Stomach (tissue), 9 donors: ENCODE results near the gene IMMT. TPM values are rescaled to one million over a fixed set of nuclear protein-coding genes. Genes with fewer than 3 reads are reported as not detected.

Source experiments
- DNase-seq, 2 donors: peaks; one replicate each; pipeline versions ENCODE4 v3.0.0 to v3.0.0-alpha.2; 2013 to 2019
- H3K27ac ChIP-seq, 5 donors: fragments of 200-600 bp in 4 of 5; sonication (generic) in 4 of 5; one replicate each; pipeline ENCODE4 v1.5.1; 2013 to 2019; ENCODE audit warnings: mild to moderate bottlenecking in 1 of 5, moderate library complexity in 1 of 5
- H3K27me3 ChIP-seq, 3 donors: fragments of 200-600 bp; sonication (generic); one replicate each; pipeline ENCODE4 v1.5.1; 2017 to 2019; ENCODE audit warnings: mixed run types in 1 of 3
- H3K36me3 ChIP-seq, 4 donors: fragments of 200-600 bp; sonication (generic); 1 replicate in 3 of 4; 2 replicates in 1 of 4; pipeline ENCODE4 v1.5.1; 2016 to 2019
- H3K4me1 ChIP-seq, 4 donors: fragments of 200-600 bp; sonication (generic); one replicate each; pipeline ENCODE4 v1.5.1; 2016 to 2019
- H3K4me3 ChIP-seq, 4 donors: fragments of 200-600 bp; sonication (generic) in 3 of 4; one replicate each; pipeline ENCODE4 v1.5.1; 2016 to 2019; ENCODE audit warnings: mild to moderate bottlenecking in 1 of 4
- H3K9me3 ChIP-seq, 4 donors: fragments of 200-600 bp; sonication (generic); one replicate each; pipeline ENCODE4 v1.5.1; 2016 to 2019
- EP300 ChIP-seq: sonication (generic); formaldehyde crosslinking; IDR thresholded peaks from one replicate; pipeline ENCODE4 v1.6.1; 2017; ENCODE audit warnings: antibody characterized with exemption
- POLR2A ChIP-seq, 4 donors: fragments of 450-650 bp; IDR thresholded peaks; one replicate each; pipeline ENCODE4 v1.6.1; 2016; ENCODE audit warnings: antibody characterized with exemption in 4 of 4, control low read depth in 2 of 4, mild to moderate bottlenecking in 1 of 4, moderate library complexity in 1 of 4
- POLR2AphosphoS5 ChIP-seq, 3 donors: sonication (generic); formaldehyde crosslinking; IDR thresholded peaks; one replicate each; pipeline ENCODE4 v1.6.1; 2016; ENCODE audit warnings: antibody characterized with exemption in 3 of 3
- WGBS, 5 donors: extraction: QIAGEN DNeasy Blood & Tissue Kit in 3 of 5; methylation state at CpG; one replicate each; pipeline versions ENCODE4 v1.1.5 to v1.1.7; 2013 to 2018; 5-methylcytosine and 5-hydroxymethylcytosine counted together
- intact Hi-C: fragments of 100-400 bp; cut with DNase I; formaldehyde crosslinking; loops from one replicate; pipeline ENCODE4 v1.15.1; 2023; ENCODE audit warnings: low total_unique reads
- polyA plus RNA-seq, 3 donors: library from polyadenylated mRNA; stranded (reverse); fragments of 200-250 nt; gene quantifications; one replicate each; pipeline ENCODE4 v1.2.3, GENCODE V29; 2013
- total RNA-seq, 5 donors: library from RNA; depleted of rRNA; stranded (reverse); fragments of >200 nt; gene quantifications; one replicate each; pipeline versions ENCODE4 v1.1.0 to v1.2.3, GENCODE V29; 2014 to 2016
- TF ChIP-seq, protein P1 (sequence below), 7 experiments: fragments of 450-650 bp in 4 of 7; fragments of 200-600 bp in 3 of 7; sonication (generic) in 3 of 7; IDR thresholded peaks; one replicate each; pipeline ENCODE4 v1.5.1; 2016 to 2019; ENCODE audit warnings: antibody characterized with exemption in 7 of 7, control low read depth in 2 of 7, mild to moderate bottlenecking in 1 of 7
- donor health status: healthy with polysubstance abuse.
- donor health status: Bipolar disorder and iron deficiency.
- donor health status: healthy.

The IMMT gene
- total and polyA plus RNA-seq, 8 donors: 30.1 to 94.5 (median 42.4) TPM

DNA sequence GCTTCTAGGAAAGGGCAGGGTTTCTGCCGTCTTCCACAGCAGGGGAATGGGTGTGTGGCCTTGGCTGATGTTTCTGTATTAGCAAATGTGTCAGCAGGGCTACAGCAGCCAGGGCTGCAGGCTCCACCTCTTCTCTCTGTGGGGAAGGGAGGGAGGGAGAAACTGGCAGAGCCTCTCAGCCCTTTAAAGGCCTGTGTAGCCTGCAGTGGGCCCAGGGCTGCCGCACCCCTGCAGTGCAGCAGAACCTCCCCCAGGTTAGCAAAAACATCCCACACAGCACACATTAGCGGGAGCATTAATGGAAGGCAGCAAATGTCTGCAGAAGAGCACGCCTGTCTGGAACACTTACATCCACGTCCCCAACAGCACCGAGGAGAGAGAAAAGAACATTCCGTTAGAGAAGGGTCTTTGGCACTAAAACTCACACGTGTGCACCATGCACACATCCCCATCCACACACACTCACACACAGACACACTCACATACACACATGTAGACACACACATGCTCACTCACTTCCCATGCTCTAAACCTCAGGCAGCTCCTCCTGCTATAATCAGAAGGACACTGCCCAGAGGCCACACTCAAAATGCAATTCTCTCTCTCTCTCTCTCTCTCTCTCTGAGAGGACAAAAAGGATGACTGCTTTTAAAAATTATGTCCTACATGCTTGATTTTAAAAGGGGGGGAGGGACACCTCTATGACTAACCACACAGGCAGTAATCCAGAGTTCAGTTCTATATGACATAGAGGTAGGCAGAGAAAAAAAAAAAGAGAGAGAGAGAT, 28.1 kb upstream of the IMMT start:
- H3K9me3 ChIP-seq: no peaks in the 10 kb centered on the region
- intact Hi-C loops: no loop called here
- no peaks in the 10 kb centered on the region for H3K36me3 ChIP-seq
- H3K4me3 ChIP-seq: no peak overlapping the region
- peak overlapping the region in 3 of 5 donors; percentile 70 to 88 (median 78) for H3K27ac ChIP-seq
- H3K27me3 ChIP-seq: no peaks in the 10 kb centered on the region
- 33 to 50% (median 40%) methylated on average over 8 of the region's 8 CpGs for WGBS, 5 donors
- peak; percentile 39 to 90 for DNase-seq
- peaks cover 25 to 47% (median 35%) of the 10 kb centered on the region in 4 donors for H3K4me1 ChIP-seq
- TF ChIP-seq, protein P1, sequence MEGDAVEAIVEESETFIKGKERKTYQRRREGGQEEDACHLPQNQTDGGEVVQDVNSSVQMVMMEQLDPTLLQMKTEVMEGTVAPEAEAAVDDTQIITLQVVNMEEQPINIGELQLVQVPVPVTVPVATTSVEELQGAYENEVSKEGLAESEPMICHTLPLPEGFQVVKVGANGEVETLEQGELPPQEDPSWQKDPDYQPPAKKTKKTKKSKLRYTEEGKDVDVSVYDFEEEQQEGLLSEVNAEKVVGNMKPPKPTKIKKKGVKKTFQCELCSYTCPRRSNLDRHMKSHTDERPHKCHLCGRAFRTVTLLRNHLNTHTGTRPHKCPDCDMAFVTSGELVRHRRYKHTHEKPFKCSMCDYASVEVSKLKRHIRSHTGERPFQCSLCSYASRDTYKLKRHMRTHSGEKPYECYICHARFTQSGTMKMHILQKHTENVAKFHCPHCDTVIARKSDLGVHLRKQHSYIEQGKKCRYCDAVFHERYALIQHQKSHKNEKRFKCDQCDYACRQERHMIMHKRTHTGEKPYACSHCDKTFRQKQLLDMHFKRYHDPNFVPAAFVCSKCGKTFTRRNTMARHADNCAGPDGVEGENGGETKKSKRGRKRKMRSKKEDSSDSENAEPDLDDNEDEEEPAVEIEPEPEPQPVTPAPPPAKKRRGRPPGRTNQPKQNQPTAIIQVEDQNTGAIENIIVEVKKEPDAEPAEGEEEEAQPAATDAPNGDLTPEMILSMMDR (IDR thresholded peaks at IDR 0.05): no peak
- peak in 1 of 3 donors; percentile 32 for TF ChIP-seq POLR2AphosphoS5 (IDR thresholded peaks at IDR 0.05)

DNA sequence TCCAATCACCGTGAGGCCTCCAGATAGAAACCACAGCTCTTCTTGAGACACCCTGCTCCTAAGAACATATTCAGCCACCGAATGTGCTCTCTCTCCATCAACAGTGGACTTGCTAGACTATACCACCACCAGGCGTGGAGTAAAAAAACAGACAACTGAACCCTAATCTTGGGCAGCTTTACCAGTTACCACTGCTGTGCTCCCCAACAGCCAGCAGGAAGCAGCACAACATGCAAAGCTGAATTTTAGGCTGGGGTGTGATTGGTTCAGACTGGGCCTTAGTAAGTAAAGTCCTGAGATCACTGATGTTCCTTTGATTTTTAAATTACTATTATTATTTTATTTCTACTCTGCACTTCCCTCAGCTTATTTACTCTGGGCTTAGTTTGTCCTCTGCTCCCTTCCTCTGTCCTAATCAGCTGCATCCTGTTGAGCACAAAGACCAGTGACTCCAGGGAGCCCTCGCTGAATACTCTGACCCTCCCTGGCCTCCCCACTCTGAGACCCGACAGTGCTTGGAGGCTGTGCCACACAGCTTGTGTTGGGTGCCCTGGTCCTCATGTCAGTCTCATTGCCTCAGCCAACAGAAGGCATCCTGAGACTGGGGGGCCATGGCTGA, 25.9 kb upstream of the IMMT start:
- WGBS, 5 donors: 29 to 48% (median 36%) methylated on average over 5 of the region's 5 CpGs
- peak; percentile 64 to 84 for DNase-seq
- intact Hi-C loops: no loop called here
- H3K4me3 ChIP-seq: no peak overlapping the region
- H3K27ac ChIP-seq: peak overlapping the region in 1 of 5 donors; percentile 88
- no peaks in the 10 kb centered on the region for H3K9me3 ChIP-seq
- H3K4me1 ChIP-seq: peaks cover 25 to 50% (median 37%) of the 10 kb centered on the region in 4 donors
- TF ChIP-seq POLR2AphosphoS5 (IDR thresholded peaks at IDR 0.05): no peak
- TF ChIP-seq, protein P1 (IDR thresholded peaks at IDR 0.05): peak in 5 of 7 experiments; percentile 87 to 97 (median 90)
- TF ChIP-seq EP300: no peak
- H3K36me3 ChIP-seq: no peaks in the 10 kb centered on the region
- H3K27me3 ChIP-seq: no peaks in the 10 kb centered on the region

DNA sequence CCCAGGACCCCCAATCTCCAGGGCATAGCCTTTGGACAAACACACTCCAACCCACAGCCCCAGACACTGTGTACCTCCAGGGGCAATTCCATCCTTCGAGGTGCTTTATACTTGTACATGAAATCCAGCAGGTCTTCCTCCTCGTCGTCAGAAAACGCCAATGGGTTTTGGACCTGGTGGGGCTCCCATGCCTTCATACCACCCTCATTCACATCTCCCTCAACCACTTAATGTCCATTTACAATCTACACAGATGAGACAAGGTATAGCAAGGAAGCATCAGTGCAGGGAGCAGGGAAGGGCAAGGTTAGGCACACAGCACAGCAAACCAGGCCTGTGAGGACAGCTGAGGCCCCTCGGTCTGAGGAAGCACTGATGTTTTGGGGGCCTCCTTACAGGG, 24.6 kb upstream of the IMMT start:
- peaks cover 25 to 54% (median 45%) of the 10 kb centered on the region in 4 donors for H3K4me1 ChIP-seq
- TF ChIP-seq EP300: no peak
- TF ChIP-seq, protein P1 (IDR thresholded peaks at IDR 0.05): no peak
- TF ChIP-seq POLR2A (IDR thresholded peaks at IDR 0.05): no peak
- TF ChIP-seq POLR2AphosphoS5 (IDR thresholded peaks at IDR 0.05): no peak
- H3K27ac ChIP-seq: no peak overlapping the region
- WGBS, 5 donors: 72 to 94% (median 87%) methylated on average over 4 to 5 of the region's 5 CpGs
- no peaks in the 10 kb centered on the region for H3K27me3 ChIP-seq
- intact Hi-C loops: loop anchor here (5.0 kb wide), 1 partner anchor 147 kb away; no protein-coding TSS in a partner anchor
- no peaks in the 10 kb centered on the region for H3K9me3 ChIP-seq
- no peaks in the 10 kb centered on the region for H3K36me3 ChIP-seq
- no peak overlapping the region for H3K4me3 ChIP-seq
- no peak for DNase-seq

DNA sequence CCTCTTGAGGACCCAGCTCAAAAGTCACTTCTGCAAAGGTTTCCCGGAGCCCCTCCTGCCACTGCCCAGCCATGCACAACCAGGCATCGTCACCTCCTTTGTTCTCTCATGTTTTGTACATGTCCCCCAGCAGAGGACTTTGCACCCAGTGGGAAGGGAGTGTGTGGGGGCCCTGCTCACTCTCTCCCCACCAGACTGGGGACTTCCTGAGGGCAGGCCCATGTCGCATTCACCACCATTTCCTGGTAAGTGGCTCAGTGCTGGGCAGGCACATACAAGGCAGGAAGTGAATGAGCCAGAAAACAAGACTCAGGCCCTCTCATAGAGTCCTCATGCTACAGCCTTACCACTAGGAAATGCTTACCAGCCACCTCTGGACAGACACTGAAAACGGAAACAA, 22.9 kb upstream of the IMMT start:
- TF ChIP-seq EP300: no peak
- no peak for TF ChIP-seq POLR2AphosphoS5 (IDR thresholded peaks at IDR 0.05)
- TF ChIP-seq, protein P1 (IDR thresholded peaks at IDR 0.05): no peak
- 76 to 82% (median 78%) methylated on average over 4 of the region's 4 CpGs for WGBS, 5 donors
- peaks cover 32 to 57% (median 46%) of the 10 kb centered on the region in 4 donors for H3K4me1 ChIP-seq

More for the DNA sequence above, 22.9 kb upstream of the IMMT start:
- H3K9me3 ChIP-seq: no peaks in the 10 kb centered on the region
- intact Hi-C loops: loop anchor here (5.0 kb wide), 1 partner anchor 149 kb away; no protein-coding TSS in a partner anchor
- no peak overlapping the region for H3K4me3 ChIP-seq
- no peaks in the 10 kb centered on the region for H3K27me3 ChIP-seq
- H3K27ac ChIP-seq: no peak overlapping the region
- H3K36me3 ChIP-seq: peaks cover 0 to 12% (median 4%) of the 10 kb centered on the region in 4 donors
- DNase-seq: no peak
